GM19023 (cell line): ENCODE measurements around the gene LSP1.

Source experiments
- ATAC-seq: cut with Tn5 transposase; IDR thresholded peaks from one replicate; pipeline ENCODE4 v1.9.1; 2021; ENCODE audit warnings: mild to moderate bottlenecking, moderate library complexity; ENCODE audit not compliant: unreplicated experiment

LSP1 gene

DNA sequence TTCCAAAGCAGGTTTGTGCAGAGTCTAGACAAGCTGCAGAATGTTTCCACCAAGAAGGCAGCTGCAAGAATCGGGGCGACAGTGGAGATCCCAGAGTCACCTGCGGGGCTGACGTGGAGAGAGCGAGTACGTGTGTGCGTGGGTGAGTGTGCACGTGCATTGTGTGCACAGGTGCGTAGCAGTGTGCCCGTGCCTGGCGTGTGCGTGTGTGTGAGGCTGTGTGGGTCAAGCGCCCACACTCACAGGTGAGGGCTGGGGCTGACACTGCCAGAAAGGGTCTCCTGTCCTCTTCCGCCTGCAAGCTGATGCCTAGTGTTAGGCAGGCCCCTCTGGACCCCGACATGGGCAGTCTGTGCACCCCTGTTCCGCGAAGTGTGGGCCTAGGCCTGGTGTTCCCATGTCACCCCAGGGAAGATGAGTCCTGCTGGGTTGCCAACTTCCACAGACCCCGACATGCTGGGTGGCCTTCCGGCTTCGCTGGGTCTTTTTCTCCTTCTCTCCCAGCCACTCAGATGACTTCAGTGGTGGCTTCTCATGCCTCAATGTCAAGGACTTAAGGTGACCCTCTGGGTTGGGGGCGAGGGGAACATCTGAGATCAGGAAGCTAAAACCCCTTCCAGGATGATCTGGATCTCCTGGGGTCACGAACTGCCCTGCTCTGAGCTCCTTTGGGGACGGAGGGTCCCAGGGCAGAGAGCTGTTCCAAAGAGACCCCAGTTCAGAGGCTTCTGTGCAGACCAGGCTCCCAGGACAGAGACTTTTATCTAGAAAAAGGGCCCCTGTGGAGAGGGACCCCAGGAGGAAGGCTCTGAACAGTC is 28.5 kb upstream of the LSP1 start:
- no peak for ATAC-seq

DNA sequence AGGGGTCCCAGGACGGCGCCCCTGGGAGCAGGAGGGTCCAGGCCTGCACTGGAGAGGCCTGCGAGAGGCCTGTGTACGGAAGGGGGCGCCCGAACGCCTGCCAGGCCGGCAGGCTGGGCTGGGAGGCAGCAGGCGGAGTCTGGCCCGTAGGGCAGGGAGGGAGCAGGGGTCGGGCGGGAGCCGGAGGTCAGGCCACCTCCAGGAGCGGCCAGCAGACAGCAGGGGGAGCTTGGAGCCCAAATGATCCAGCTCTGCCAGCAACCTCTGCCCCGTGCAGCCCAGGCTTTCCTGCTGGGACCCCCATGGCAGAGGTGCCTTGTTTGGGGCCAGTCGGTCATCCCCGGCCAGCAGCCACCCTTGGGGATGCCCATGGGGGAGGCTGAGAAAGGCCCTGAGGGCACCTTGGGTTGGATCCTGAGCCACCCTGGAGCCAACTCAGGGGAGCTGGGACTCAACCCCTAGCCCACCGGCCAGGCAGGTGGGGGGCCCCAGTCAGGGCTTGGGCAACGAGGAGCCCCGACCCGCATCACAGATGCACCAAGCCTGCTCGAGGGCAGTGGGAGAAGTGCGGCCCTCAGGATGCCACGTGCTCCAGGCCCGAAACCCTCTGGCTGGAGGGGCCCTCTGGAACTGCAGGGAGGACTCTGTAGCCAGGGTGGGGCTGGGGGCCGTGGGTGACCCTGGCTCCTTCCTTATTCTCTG is 27.7 kb upstream of the LSP1 start:
- ATAC-seq: no peak

DNA sequence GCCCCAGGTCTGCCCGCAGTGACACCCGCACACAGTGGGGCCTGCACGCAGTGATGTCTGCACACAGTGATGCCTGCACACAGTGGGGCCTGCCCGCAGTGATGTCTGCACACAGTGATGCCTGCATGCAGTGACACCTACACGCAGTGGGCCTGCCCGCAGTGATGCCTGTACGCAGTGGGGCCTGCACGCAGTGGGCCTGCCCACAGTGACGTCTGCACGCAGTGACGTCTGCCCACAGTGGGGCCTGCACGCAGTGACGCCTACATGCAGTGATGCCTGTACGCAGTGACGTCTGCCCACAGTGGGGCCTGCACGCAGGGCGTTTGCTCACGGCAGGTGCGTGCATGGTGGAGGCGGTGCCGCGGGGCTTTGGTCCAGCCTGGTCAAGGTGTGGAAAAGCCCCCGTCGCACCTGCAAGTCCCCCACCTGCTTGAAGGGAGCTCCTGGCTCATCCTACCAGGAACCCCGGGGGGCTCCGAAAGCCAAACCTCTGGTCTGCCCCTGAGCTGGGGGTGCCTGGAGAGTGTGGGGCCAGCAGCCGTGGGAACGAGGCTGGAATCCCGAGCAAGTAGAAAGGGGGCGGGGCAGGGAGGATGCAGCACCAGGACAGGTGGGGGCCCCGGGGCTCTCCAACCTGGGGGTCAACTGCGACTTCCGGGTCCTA is 27.0 kb upstream of the LSP1 start:
- ATAC-seq: no peak

DNA sequence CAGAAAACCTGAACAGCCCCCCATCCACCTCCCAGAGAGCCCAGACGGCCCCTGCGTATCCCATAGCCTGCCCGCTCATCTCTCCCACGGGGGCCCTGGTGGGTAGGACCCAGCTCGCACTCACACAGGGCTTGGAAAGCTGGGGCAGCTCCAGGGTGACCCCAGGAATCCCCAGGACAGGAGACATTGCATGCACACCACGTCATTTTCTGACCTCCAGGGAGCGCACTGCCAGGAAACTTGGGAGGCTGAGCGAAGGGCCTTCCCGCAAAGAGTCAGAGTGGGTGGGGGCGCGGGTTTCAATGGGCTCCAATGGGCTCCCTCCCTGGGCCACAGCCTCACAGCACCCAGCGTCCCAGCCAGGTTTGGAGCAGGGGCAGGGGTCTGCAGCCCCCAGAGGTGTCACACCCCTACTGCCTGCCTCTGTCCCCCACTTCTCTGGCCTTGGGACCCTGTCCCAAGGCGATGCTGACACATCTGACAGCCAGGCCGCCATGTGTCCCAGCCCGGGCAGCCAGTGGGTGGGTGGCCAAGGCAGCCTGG is 26.3 kb upstream of the LSP1 start:
- no peak for ATAC-seq

DNA sequence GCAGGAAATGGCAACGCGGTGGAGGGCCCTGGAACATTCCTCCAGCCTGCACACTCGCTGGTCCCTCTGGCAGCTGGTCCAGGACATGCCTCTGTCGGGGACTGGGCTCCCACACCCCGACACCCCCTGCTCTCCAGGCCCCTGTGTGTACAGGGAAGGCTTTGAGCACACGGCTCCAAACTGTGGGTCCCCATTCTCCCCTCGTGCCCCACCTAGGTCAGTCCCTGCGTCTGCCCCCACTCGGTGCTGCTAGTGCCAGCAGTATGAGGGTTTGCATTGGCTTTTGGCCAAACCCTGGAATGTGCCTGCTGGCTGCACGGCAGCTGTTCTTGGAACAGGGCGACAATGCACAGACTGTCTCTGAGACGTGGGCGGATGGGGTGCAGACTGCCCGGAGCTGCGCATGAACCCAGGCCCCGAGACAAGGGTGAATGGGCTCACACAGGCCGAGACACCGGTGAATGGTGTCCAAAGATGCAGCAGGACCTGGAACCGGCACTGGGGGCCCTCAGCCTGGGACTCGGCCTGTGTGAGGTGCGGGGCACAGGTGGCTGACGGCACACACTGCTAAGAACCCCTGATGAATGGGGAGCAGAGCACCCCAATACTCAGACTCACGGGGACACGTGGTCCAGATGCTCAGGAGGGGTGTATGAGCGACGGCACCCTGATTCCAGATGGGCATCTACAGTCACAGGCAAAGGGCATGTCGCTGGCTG is 25.6 kb upstream of the LSP1 start:
- no peak for ATAC-seq

DNA sequence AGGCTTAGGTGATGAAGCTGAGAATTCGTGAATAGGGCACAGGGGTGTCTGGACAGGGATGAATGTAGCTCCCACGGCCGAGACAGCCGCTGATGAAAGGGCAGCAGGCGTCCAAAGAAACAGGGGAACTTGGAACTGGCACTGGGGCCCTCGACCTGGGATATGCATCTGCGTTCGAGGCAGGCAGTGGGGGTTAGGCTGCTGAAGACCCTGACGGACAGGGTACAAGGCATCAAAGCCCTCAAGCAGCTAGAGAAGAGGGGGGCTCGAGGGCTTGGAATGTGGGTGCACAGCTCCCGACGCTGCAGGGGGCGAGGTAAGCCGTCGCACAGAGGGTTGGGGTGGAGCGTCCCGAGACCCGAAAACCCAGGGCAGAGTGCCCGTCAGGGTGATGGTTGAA is 25.0 kb upstream of the LSP1 start:
- ATAC-seq: no peak

DNA sequence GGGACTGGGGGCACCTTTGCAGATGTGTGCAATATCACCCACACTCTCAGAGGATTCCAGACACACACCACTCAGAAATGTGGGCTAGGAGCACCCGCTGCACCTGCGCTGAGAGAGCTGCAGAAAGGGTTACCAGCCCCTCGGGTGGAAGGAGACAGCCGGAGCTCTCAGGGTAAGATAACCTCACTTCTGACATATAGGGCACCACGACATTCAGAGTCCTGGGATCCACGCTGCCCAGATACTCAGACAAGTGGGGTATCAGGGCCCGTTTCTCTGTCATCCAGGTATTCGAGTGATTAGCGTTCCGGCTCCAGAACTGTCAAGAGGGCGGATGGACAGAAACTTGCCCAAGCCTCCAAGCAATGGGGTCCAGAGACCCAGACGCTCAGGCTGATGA is 24.3 kb upstream of the LSP1 start:
- no peak for ATAC-seq

DNA sequence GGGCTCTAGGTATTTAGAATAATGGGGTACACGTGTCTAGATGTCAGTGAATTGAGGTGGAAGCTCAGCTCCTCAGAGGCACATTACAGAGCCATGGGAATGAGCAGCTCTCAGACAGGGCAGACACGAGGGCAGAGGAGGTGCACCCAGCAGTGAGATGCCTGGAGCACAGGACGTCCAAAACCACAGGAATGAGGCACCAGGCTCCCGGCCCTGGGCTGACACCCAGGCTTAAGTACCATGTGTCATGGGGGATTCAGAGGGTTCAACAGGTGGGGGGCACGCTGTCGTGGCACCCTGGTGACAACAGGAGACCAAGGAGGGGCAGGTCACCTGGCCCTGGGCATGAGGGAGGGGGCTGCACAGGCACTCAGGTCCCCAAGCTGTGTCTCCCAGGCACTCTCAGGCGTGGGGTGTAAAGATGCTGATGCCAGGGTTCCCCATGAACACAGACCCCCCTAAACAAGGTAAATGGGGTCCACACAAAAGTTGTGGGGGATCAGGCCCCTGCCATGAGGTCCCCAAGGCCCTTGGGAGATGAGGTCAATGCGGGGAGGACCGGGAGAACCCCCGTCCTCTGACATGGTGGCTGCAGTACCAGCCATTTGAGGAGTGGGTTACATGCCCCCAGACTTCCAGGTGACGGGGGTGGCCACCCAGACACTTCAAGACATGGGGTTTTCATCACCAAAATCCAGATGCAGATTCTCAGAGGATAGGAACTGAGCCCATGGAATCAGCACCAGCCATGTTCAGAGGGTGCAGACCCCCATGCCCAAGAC is 23.7 kb upstream of the LSP1 start:
- ATAC-seq: no peak

DNA sequence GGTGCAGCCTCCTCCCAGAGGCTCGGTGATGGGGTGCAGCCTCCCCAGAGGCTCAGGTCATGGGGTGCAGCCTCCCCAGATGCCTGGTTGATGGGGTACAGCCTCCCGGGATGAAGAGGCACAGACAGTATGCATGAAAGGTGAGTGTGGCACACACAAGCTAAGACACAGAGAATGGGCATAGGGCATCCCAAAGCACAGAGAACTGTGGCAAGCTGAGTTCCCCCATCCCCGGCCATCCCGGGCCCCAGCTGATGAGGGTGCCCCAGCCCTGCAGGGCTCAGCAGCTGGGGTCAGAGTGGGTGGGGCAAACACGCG is 22.9 kb upstream of the LSP1 start:
- ATAC-seq: no peak

DNA sequence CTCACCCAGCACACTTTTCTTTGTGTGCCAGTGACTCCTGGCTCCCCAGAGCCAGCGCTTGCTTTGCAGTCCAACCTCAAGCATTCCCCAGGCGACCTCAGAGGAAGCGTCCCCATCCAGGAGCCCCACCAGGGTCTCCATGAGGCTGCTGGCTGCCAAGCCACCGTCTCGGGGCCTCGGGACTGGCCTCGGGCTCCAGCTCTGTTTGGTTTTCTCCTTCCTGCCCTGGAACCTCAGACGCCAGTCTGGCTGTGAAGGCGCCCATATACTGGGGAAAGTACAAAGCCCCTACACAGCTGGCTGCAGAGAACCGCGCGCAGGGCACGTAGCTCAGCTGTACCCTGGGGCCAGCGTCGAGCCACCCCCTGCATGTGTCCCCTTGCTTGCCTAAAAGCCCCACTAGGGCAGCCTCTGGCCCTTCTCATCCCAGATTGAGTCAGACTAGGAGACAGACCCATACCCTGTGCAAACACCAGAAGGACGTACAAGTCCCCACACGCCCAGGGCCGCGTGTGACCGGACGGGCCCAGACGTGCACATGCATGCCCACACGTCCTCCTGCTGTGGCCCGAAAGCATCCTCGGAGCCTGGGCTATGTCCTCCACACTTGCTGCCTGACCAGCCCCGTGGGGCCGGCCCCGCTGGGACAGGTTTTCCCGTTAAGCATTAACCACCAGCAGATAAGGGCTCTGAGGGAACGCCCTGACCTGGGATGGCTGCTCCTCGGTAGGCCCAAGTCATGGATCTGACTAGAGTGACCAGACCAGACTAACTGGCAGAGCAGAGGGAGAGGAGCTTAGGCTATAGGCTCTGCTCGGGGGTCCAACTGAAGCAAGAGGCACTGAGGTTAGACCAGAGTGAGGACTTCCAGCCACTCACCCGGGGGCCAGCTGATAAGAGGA is 22.3 kb upstream of the LSP1 start:
- no peak for ATAC-seq

DNA sequence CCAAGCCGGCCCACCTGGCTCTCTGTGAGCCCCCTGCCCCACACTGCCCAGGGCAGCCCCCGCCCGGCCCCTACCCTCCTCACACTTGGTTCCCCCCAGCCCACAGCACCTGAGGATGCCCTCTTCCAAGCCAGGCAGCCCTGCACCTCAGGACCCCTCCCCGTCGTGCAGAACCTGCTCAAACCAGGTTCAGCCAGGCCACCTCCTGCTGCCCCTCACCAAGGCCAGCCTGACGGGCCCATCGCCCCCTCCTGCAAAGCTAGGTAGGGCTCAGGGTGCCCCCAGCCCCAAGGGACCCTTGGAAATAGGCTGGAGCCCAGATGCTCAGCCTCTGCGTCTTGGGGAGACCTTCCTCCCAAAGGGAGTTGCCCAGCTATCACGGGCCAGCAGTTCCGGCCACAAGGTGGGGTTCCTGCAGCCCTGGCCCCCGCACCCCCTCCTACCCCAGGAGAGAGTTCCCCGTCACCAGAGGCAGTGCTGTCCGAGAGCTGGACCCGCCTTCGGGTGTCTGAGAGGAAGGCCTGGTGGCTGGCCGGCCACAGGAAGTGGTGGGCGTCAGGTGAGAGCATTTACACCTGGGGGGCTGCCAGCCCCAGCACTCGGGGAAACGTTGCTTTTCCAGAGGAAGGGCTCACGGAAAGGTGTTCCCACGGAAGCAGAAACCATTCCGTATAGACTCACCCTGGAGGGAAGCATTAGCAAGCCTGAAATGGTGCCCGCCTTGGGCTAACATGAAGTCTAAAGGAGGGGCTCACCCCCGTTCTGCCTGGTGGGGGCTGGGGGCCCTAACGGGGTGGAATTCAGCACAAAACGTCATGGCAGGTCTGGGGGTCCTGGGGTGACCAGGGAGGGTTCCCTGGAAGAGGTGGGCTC is 21.3 kb upstream of the LSP1 start:
- no peak for ATAC-seq

DNA sequence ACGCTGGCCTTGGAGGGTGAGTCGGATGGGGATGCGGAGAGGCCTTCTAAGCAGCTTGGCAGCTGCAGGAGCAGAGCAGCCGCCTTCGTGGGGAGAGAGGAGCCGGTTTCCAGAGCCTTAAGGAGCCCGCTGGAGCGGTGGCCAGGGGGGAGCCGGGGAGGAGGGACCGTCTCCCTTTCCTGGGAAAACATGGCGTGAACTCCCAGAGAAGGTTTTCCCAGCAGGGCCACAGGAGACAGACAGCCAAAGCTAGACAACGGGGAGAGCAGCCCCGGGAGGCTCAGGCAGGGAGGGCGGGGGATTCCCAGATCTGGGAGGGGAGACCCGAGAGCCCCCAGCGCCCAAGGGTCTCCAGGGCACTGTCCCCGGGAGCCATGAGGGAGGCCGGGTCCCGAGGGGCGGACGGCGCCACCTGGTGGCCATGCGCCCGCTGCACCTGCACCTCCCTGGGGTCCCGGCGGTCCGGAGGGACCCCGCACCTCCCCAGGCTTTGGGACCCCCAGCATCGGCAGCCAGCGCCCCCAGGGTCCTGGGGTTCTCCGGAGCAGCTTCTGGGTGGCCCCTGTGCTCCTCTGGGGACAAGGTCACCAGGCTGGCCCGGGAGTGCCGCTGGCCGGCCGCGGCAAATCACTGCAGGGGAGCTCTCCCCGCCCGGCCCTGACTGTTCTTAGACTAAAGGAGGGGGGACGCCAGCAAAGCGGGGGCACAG is 20.5 kb upstream of the LSP1 start:
- no peak for ATAC-seq

DNA sequence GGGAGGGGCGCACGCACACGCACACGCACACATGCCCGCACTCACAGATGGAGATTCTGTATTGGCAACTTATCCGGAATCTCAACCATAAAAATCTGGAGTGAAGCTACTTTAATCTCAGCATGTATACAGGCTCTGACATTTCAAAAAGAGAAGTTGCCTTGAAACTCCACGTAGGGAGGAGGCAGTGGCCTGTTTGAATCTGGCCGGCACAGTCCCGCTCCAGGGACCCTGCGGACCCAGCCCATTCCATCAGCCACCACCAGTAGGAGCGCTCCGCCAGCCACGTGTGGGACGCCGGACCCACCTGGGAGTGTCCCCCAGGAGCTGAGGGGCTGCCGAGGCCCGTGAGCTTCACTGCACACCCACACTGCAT is 20.0 kb upstream of the LSP1 start:
- no peak for ATAC-seq

DNA sequence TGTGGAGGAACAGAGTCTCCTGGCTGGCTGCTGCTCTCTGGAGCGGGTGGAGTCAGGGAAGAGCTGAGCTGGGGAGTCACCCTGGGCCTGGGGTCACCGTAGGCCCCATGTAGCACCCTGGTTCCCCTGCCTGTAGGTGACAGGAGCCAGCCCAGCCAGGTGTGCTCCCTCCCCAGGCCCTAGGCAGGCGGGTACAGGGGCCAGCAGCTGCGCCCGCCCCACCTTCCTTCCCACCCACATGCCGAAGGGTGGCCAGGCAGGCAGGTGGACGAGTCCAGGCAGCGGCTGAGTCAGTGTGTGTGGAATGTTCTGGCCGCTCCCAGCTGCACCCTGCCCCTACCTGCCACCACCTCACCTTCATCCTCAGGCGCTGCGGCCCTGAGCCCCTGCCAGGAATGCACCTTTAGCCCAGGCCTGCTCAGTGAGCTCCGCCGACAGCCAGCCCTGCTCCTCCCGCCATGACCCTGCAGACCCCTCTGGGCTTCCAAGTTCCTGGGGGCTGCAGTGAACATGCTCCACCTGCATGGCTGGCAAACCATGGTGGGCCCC is 18.7 kb upstream of the LSP1 start:
- no peak for ATAC-seq

DNA sequence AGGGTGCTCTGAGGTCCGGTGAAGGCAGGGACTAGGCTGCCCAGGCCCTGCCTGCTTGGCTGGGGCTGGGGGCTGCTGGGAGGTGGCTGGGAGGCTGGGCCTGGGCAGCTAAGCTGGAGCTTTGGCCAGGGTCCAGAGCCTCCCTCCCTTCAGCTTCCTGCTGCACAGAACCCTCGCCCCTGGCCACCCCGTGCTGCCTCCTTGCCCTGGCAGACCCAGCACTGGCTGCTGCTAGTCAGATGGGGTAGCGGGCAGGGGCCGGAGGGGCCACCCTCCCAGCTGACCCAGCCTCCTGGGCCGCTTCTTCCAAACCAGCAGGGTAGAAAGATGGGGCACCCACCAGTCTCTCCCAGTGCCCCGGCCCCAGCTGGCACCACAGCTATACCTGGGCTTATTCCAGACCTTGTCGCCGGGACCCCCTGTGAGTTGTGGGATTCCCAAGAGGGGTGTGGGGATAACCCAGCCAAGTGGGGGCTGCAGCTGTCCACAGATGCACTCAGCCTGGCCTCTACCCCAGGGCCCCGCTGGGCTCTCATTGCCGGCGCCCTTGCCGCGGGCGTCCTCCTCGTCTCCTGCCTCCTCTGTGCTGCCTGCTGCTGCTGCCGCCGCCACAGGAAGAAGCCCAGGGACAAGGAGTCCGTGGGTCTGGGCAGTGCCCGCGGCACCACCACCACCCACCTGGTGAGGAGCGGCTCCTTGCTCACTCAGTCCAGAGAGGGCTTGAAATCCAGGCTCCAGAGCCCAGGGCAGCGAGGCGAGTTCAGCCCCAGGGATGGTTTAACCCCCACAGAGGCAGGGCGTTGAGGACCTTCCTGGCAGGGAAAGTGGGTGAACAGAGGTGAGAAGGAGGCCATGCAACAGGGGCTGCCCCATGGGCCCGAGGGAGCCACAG is 17.9 kb upstream of the LSP1 start, which contains the start of gene SYT8:
TSS of gene SYT8 (plus strand) at position 212 of the 892 bp plus-strand sequence. CDS start at position 328, 116 bp downstream.
- no peak for ATAC-seq

DNA sequence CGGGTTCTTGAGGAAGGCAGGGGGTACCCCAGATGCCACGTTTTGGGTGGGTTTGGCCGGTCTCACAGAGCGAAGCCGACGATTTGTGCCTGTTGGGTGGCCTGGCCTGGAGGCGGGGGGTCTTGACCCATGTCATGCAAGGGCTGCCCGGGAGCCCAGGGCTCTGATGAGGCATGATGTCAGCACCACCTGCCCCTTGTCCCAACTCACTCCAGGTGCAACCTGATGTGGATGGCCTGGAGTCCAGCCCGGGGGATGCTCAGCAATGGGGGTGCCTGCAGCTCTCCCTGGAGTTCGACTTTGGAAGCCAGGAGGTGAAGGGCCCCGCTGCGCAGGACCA is 17.2 kb upstream of the LSP1 start:
- no peak for ATAC-seq
